Measurements from ENCODE around the gene PDLIM5. TPM values are rescaled to one million over a fixed set of nuclear protein-coding genes. Genes with fewer than 3 reads are reported as not detected.

The PDLIM5 gene
- total RNA-seq, 1 donor from 2014 or later, result 491 TPM

GRCh38 chr4:94701631-94702300, 250.0 kb downstream of the PDLIM5 start:
- DNase-seq, result peak; percentile 81

- DNase-seq, result no peak
Observed at GRCh38 chr4:94711635-94712034, 259.9 kb downstream of the PDLIM5 start.

- no peak for DNase-seq
Observed at GRCh38 chr4:94714365-94715160, 262.8 kb downstream of the PDLIM5 start.

GRCh38 chr4:94715726-94716125, 264.0 kb downstream of the PDLIM5 start:
- no peak for DNase-seq

Other genes starting within 250 kb of the PDLIM5 start
- gene SMARCAD1, start 244.1 kb upstream of the PDLIM5 start, total RNA-seq, result 58.3 TPM
- 2.8 TPM for gene HPGDS, start 109.1 kb upstream of the PDLIM5 start, total RNA-seq